ENCODE data around the gene SRBD1.

Gene SRBD1

DNA sequence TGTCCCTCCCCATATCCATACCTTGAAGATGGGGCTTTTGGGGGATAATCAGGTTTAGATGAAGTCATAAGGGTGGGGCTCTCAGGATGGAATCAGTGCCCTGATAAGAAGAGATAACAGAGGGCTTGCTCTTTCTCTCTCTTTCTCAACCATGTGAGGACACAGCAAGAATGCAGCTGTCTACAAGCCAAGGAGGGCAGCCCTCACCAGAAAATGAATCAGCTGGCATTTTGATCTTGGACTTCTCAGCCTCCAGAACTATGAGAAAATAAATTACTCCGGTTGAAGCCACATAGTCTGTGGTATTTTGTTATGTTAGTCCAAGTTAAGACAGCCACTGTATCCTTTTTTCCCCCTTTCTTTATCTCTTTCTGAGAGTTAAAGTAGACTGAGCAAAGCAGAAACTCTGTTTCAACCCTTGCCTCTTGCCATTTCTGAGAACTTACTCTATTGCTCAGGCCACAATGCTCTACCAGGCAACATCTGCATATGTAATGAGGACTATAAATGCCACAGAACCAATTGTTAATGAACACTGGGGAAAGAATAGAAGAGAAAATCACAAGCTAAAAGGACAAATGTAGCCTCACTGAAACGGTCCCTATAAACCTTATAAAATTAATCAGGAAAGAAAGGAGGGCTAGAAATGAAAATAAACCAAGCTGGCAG lies 56.9 kb downstream of the SRBD1 start:
- no peak for DNase-seq (ENCODE audit: low read depth in 2 of 3, low spot score in 2 of 3)

DNA sequence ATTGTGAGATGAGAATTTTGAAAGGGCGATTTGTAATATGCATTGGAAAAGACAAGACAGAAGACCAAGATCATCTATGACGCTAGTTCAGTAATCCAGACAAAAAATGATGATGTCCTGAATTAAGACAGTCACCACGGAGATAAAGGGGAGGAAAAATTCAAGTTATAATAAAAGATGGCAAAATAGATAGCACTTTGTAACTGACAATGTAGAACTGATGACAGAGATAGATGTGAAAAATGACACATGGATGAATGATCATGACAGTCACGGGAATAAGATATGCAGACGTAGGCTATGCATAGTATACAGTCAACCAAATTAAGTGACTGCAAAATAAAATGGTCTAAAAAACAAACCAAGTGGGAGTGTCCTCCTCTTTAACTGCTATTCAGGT lies 59.2 kb downstream of the SRBD1 start:
- DNase-seq (ENCODE audit: low read depth in 2 of 3, low spot score in 2 of 3), result no peak

DNA sequence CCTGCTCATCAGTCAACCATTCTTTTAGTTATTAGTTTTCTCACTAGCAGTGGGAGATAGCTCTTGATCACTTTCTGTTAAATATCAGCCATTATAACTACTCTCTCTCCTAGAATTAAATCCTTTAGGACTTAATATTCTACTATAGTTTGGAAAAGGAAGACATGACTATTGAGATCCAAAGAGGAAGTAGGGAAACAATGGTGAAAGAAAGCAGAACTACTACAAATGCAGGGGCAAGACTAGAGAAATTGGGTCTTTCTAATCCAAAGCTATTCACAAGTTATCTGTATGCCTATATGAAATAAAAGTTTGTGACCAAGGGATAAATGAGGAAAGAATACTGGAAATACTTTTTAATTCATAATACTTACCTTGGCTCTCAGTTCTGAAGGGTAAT lies 65.1 kb downstream of the SRBD1 start:
- no peak for DNase-seq (ENCODE audit: low read depth in 2 of 3, low spot score in 2 of 3)

DNA sequence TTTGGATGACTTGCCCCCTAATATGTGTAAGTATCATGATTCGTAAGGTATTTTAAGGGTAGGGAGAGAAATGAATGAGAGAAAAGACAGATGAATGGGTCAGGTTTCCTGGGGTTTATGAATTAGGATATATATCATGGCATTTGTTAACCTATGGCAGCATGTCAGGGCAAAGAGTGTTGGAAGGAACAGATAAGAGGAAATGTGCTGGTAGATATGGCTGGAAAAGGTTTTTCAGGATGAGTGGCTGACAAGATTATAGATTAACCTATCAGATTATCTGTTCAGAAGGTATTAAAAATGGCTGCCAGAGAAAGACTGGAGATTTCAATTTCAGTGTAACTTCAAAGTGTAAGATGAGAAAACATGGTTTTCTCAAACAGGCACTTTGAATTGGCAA lies 67.8 kb downstream of the SRBD1 start:
- DNase-seq (ENCODE audit: low read depth in 2 of 3, low spot score in 2 of 3), result no peak

DNA sequence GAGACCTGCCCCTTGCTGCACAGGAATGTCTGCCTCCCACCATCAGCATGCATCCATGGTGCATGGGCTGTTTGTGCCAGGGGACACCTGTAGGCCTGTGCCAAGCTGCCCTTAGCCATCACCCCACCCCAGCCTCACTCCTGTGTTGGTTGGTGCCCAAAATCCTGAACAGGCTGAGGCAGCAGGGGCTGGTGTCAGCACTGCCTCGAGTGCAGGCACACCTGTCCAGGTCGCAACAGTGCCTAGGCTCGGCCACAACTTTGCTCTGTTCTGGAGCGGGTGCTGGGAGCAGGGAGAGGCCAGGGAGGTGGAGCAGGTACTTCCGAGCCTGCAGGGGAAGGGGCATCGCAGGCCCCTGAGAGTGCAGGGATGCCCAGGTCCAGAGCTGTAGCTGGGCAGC lies 69.1 kb downstream of the SRBD1 start:
- DNase-seq (ENCODE audit: low read depth in 2 of 3, low spot score in 2 of 3), result no peak

DNA sequence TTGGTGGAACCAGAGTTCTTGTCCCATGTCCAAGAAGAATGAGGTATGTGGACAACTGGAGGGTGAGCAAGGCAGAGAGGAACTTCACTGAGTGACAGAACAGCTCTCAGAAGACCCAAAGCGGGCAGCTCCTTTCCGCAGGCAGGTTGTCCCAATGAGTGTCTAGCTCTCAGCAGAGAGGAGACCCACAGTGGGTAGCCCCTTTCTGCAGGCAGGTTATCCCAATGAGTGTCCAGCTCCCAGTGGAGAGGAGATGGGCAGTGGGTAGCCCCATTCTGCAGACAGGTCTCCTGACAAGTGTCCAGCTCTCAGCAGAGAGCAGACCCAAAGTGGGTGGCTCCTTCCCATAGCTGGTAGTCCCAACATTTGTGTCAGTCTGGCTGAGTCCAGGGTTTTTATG lies 69.6 kb downstream of the SRBD1 start:
- DNase-seq (ENCODE audit: low read depth in 2 of 3, low spot score in 2 of 3), result no peak

DNA sequence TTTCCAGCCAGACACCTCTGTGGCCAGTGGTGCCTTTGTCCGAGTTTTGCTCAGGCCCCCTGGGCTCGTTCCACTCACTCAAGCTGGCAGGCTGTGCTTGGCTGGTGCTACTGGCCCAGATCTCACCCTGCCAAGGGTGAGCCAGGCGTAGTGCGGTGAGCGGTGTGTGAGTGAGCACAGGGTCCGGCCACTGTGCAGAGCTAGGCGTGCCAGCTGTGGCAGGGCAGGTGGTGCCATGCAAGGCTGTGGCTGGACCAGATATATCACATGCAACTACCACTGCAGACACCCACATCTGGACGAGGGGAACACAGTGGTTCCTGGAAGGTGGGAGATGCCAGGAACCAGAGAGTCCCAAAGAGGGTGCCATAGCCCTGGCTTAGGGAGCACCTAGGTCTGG lies 70.1 kb downstream of the SRBD1 start:
- no peak for DNase-seq (ENCODE audit: low read depth in 2 of 3, low spot score in 2 of 3)

DNA sequence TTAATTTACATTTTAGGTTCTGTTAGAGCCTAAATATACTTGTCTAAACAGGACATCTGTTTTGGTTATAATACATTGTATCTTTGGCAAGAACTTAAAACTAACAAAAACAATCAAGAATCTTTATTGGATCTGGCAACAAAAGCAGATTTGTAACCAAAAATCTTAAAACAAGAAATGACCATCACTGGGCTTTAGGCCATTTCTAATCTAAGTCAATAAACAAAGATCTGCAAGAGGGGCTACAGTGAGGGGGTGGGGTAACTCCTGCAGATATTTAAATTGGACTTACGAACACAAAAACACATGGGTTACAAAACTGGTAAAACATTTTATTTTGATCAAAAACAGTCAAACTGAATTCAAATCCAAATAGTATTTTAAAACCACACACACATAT lies 77.3 kb downstream of the SRBD1 start:
- no peak for DNase-seq (ENCODE audit: low read depth in 2 of 3, low spot score in 2 of 3)

DNA sequence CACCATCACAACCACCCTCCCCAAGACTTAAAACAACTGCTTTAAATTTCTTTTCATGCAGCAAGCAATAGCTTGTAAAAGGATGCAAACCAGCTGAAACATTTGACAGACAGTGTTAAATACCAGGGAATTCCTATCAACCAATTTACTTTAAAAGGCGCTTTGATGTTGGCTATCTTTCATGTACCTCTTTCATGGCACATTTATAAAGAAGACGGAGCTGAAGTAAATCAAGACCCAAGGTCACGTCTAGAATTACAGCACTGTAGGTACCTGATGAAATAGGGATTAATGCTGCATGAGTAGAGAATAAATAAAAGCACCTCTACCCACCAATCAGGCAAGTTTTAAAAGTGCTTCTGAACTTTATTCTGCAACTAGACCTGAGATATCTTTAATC lies 78.9 kb downstream of the SRBD1 start:
- no peak for DNase-seq (ENCODE audit: low read depth in 2 of 3, low spot score in 2 of 3)

DNA sequence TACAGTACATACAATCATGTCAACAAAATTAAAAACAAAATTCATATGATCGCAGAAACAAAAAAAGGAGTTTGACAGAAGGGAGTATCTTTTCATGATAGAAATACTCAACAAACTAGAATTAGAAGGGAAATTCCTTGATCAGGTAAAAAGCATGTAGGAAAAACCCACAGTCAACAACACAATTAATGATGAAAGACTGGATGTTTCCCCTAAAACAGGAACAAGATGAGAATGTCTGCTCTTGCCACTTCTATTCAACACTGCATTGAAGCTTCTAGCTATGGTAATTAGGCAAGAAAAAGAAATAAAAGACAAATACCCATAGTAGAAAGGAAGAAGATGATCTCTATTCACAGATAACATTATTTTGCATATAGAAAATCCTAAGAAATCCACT lies 87.1 kb downstream of the SRBD1 start:
- no peak for DNase-seq (ENCODE audit: low read depth in 2 of 3, low spot score in 2 of 3)

DNA sequence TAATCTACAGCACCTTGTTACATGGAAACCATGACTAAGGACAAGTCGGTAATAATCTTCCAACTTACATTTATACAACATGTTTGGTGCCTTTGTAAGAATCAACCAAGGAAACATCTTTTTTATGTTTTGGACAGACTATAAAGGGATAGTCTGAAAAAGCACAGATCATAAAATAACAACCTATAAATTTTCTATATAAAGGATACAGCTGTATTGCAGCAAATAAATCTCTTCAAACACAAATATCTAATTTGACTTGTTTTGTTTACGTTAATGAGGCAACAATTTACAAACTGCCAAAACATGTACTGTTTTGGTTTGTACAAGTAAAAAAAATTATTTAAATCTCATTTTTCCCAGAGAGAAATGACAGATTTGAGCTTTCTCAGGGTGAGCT lies 92.5 kb downstream of the SRBD1 start:
- no peak for DNase-seq (ENCODE audit: low read depth in 2 of 3, low spot score in 2 of 3)

DNA sequence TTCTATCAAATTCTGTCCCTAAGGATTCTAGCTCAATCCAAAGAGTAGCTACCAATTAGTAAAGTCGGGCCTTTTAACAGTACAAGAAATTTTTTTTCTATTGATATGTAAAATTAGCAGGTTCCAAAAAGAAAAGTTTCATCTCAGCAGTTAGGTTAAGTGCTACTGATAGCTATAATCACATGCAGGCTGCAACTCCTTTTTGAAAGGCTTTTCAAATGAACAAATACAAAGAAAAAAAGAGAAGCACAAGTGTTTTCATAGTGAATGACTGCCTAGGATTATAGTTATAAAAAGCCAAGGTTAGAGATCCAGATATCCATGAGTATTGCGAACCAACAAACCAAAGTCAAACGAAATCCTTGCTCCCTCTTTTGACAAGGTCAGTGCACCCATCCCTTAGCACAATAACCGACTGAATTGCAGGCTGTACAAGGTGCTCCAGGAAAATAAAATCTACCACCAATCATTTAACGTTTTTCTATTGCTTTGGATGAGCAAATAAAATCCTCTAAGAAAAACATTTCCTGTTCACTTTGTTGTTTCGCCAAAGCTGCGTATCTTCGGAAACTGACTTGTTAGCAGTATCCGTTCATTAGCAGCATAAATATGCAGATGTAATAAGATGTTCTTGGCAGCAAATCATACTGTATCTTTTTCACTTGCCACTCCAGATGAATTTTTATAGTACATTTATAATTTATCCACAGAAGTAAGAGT lies 100.2 kb downstream of the SRBD1 start:
- no peak for DNase-seq (ENCODE audit: low read depth in 2 of 3, low spot score in 2 of 3)

DNA sequence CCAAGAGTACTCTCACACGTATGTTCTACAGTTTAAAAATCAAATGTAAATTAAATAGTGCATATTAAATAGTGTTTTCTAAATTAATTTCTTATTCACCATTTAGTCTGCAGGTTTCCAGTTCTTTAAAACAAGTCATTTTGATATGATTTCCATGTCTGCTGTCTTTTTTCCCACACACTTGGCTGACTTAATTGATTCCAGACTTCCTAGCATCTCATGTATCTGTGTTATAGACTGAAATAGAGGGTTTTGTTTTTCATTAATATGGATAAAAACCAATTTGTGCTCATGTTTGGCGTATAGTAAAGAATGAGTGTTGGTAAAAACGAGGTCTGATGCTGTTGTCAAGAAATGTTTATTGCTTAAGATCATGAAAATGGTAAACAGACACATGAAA lies 104.3 kb downstream of the SRBD1 start:
- DNase-seq (ENCODE audit: low read depth in 2 of 3, low spot score in 2 of 3), result no peak

DNA sequence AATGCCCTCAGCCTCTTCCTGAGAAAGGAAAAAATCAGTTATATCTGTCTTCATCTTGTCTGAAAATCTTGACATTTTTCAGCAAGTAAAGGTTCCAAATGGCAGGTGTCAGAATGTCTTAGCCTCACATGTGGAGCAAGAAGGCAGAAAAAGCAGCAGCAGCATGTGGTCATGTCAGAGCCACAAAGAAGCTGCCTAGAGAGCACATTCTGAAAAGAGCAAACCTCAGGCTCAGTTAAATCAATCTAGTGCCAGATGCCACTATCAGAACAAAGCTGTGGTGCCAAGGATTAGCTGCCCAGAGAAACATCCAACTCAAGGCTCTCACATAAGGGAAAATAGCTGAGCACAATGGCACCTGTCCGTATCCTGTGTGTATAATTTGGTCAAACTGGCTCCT lies 105.9 kb downstream of the SRBD1 start:
- DNase-seq (ENCODE audit: low read depth in 2 of 3, low spot score in 2 of 3), result no peak

DNA sequence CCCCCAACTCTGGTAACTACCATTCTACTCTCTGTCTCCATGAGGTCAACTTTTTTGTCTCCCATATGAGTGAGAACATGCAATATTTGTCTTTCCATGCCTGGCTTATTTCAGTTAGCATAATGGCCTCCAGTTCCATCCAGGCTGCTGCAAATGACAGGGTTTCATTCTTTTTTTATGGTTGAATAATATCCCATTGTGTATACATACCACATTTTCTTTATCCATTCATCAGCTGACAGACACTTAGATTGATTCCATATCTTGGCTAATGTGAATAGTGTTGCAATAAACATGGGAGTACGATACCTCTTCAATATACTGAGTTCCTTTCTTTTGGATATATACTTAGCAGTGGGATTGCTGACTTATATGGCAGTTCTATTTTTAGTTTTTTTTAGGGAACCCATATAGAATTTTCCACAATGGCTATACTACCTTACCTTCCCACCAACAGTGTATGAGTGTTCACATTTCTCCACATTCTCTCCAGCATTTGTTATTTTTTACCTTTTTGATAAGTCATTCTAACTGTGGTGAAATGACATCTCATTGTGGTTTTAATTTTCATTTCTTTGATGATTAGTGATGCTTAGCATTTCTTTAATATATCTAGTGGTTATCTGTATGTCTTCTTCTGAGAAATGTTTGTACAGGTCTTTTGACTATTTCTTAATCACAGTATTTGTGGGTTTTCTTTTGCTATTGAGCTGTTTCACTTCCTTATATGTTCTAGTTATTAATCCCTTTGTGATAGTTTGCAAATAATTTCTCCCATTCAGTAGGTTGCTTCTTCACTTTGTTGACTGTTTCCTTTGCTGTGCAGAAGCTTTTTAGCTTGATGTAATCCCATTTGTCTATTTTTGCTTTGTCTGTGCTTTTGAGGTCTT lies 112.2 kb downstream of the SRBD1 start:
- DNase-seq (ENCODE audit: low read depth in 2 of 3, low spot score in 2 of 3), result no peak

DNA sequence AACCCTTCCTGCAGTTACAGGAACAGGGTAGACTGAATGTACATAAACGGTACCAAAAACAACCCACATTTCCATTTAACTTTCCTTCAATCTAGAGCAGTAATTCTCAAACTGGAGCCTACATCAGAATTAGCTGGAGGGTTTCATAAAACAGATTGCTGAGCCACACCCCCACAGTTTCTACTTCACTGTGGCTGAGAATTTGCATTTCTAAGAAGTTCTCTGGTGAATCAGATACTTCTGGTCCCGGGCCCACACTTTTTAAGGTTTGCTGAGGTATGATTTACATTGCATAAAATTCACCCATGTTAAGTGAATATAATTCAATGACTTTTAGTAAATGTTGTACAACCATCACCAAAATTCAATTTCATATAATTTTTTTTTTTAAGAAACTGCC lies 113.7 kb downstream of the SRBD1 start:
- DNase-seq (ENCODE audit: low read depth in 2 of 3, low spot score in 2 of 3), result no peak

DNA sequence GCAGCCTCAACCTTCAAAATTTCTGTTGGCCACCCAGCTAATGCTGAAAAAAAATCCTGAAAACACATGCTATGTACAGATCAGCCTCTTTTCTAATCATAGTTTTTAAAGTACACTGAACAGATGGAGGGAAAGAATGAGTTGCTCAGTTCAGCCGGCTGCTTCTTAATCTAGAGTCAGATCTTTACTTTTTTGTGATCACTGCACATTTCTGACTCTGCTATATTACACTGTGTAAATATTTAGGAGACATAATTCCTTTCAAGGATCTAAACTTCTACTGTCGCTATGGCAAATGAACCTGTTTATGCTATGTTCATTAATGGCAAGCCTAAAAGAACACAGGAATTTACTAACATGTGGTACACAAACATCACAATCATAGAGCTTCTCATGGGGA lies 114.2 kb downstream of the SRBD1 start:
- DNase-seq (ENCODE audit: low read depth in 2 of 3, low spot score in 2 of 3), result no peak

DNA sequence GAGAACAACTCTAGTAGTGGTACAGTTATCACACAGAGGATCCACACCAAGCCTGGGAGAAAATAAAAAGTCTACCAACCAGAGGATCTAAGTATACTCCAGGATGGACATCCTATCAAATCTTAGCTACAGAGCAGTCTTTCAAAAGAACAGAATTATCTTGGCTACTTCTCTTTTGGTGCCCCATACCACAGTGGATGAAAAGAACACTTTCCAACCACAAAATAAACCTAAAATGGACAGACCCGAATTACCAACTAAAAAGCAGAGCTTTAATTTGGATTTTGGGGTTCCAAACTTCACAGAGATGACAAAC lies 116.1 kb downstream of the SRBD1 start:
- DNase-seq (ENCODE audit: low read depth in 2 of 3, low spot score in 2 of 3), result no peak

DNA sequence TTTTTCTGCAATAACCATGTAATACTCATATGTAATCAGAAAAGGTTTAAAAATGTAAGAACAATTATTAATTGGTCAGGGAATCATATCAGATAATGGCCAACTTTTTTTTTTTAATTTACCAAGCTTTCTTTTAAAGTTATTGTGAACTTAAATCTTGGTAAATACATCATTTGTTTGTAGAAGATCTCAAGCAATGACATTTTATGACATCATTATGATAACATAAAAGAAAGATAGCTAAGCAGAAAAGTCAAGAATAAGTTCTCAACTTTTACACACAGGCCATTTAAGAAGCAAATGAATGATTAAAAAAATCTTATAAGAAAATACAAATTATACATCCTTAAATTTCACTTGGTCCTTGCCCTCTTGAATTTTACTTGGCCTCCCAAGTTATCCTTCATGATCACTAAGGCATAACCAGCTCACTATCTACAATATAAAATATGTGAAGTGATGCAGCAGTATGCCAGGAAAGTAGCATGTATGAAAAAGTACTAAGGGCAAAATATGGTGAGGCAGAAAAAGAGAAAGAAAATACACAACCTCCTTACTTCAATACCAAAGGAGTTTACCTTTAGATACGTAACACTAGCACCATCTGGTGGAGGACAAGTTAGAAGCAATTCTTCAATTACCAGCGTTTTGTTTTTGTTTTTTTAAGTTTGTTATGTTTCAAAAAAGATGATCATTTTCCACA lies 116.6 kb downstream of the SRBD1 start:
- DNase-seq (ENCODE audit: low read depth in 2 of 3, low spot score in 2 of 3), result no peak

DNA sequence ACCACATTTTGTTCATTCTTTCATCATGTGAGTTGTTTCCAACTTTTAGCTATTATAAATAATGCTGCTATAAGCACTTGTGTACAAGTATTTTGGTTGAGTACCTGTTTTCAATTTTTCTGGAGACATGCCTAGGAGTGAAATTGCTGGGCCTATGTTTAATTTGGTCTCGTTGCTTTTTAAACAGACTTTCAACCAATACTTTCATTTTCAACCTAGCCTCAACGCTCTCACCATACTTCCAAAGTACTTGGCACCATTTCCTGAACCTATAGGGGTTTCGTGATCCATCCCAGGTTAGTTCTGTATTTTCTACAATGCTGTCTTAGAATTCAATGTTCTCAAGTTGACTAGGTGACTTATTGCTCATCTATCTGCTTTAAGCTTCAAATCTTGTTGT lies 126.1 kb downstream of the SRBD1 start:
- DNase-seq (ENCODE audit: low read depth in 2 of 3, low spot score in 2 of 3), result no peak

DNA sequence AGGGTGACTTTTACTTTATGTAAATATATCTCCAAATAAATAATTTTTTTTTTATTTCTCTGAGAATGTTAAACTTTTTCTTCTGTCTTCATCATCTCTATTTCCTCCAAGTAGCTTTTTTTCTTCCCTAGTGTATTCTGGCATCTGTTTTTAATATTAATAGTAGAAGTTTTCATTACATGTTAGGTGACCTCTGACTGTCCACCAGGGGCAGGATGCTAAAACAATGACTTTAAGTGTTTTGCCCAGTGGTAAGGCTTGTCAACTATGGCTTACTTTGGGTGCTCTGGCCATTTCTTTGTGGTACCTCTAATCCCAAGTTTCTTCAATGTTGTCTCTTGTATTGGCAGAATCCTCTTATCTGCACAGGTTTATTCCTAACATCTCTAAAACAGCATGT lies 127.1 kb downstream of the SRBD1 start:
- no peak for DNase-seq (ENCODE audit: low read depth in 2 of 3, low spot score in 2 of 3)

DNA sequence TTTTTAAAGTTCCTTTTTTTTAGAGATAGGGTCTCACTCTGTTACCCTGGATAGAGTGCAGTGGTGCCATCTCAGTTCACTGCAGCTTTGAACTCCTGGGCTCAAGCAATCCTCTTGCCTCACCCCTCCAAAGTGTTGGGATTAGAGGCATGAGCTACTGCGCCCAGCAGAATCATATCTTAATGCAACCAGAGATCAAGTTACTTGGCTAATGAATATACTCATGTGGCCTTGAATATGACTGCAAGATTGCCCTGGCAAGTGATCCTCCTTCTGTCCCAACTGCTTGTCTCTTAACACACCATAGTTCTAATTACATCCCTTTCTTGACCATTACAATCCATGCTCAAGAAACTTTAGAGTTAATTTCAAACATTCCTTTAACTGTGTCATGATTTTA lies 133.5 kb downstream of the SRBD1 start:
- DNase-seq (ENCODE audit: low read depth in 2 of 3, low spot score in 2 of 3), result no peak

Measured in activated CD8-positive, alpha-beta memory T cell treated with anti-CD3 and anti-CD28 coated beads for 48 hours (primary cell).